NCI-H345 treated with DMSO at 0.1 percent for 48 hours (cell line): Measurements from ENCODE around the gene TLL2.
A peak's percentile ranks its signal among the peaks of the same experiment; 100 is the strongest.

ENCODE experiments used
- DNase-seq: peaks from one replicate; lab custom pipeline; 2025; ENCODE audit not compliant: unreplicated experiment; lab: John Stamatoyannopoulos, UW

Gene TLL2

GRCh38 chr10:96401036-96401435 is 112.7 kb downstream of the TLL2 start:
- DNase-seq = no peak

GRCh38 chr10:96400465-96400864 is 113.3 kb downstream of the TLL2 start:
- DNase-seq = no peak

- no peak for DNase-seq
These were observed 115.8 kb downstream of the TLL2 start for GRCh38 chr10:96397902-96398301.

GRCh38 chr10:96395931-96396877 is 117.5 kb downstream of the TLL2 start:
- DNase-seq = peak; percentile 15

GRCh38 chr10:96390460-96390864 is 123.3 kb downstream of the TLL2 start:
- DNase-seq = no peak

GRCh38 chr10:96389785-96390184 is 123.9 kb downstream of the TLL2 start:
- DNase-seq = no peak

- no peak for DNase-seq
These were observed 126.1 kb downstream of the TLL2 start for GRCh38 chr10:96387601-96388000.

- DNase-seq = no peak
These were observed 126.6 kb downstream of the TLL2 start for GRCh38 chr10:96387161-96387560.

- no peak for DNase-seq
These were observed 129.2 kb downstream of the TLL2 start for GRCh38 chr10:96384506-96384905.

GRCh38 chr10:96380821-96381220 is 132.9 kb downstream of the TLL2 start:
- no peak for DNase-seq

- DNase-seq = no peak
These were observed 134.0 kb downstream of the TLL2 start for GRCh38 chr10:96379758-96380157.

- DNase-seq = no peak
These were observed 135.0 kb downstream of the TLL2 start for GRCh38 chr10:96378741-96379140.

GRCh38 chr10:96377816-96378294 is 135.9 kb downstream of the TLL2 start:
- DNase-seq = no peak

- no peak for DNase-seq
These were observed 137.2 kb downstream of the TLL2 start for GRCh38 chr10:96376483-96376882.

- peak; percentile 64 for DNase-seq
These were observed 138.5 kb downstream of the TLL2 start for GRCh38 chr10:96374985-96375830.

- DNase-seq = no peak
These were observed 139.1 kb downstream of the TLL2 start for GRCh38 chr10:96374639-96374984.

- no peak for DNase-seq
These were observed 139.7 kb downstream of the TLL2 start for GRCh38 chr10:96374004-96374403.

GRCh38 chr10:96371356-96371755 is 142.4 kb downstream of the TLL2 start:
- no peak for DNase-seq

GRCh38 chr10:96370584-96371157 is 143.1 kb downstream of the TLL2 start:
- no peak for DNase-seq

GRCh38 chr10:96369890-96370583 is 143.7 kb downstream of the TLL2 start:
- DNase-seq = no peak

- no peak for DNase-seq
These were observed 144.8 kb downstream of the TLL2 start for GRCh38 chr10:96368971-96369370.
